Measurements from ENCODE around the gene LARGE1.
A peak's percentile ranks its signal among the peaks of the same experiment; 100 is the strongest.

LARGE1 gene

GRCh38 chr22:33913188-33913587 is 7.1 kb downstream of the LARGE1 start:
- peaks cover 49% of the 10 kb centered on the region for H3K4me1 ChIP-seq (ENCODE audit: insufficient read depth, low read length)
- no peaks in the 10 kb centered on the region for H3K36me3 ChIP-seq (ENCODE audit: insufficient read depth, low read length)
- H3K27me3 ChIP-seq (ENCODE audit: control insufficient read depth in 1 of 2, insufficient read depth in 2 of 2, low read length in 2 of 2), result no peaks in the 10 kb centered on the region
- no peaks in the 10 kb centered on the region for H3K9me3 ChIP-seq (ENCODE audit: low read length)
- H3K4me3 ChIP-seq (ENCODE audit: low read depth in 1 of 2, low read length in 2 of 2), result no peak overlapping the region
- no peak overlapping the region for H3K27ac ChIP-seq (ENCODE audit: low read depth, low read length)
- H3K9ac ChIP-seq (ENCODE audit: low read length), result no peak overlapping the region

- H3K36me3 ChIP-seq (ENCODE audit: insufficient read depth, low read length), result no peaks in the 10 kb centered on the region
- H3K27me3 ChIP-seq (ENCODE audit: control insufficient read depth in 1 of 2, insufficient read depth in 2 of 2, low read length in 2 of 2), result no peaks in the 10 kb centered on the region
- no peaks in the 10 kb centered on the region for H3K9me3 ChIP-seq (ENCODE audit: low read length)
- H3K4me3 ChIP-seq (ENCODE audit: low read depth in 1 of 2, low read length in 2 of 2), result no peak overlapping the region
- H3K27ac ChIP-seq (ENCODE audit: low read depth, low read length), result no peak overlapping the region
- H3K9ac ChIP-seq (ENCODE audit: low read length), result no peak overlapping the region
- H3K4me1 ChIP-seq (ENCODE audit: insufficient read depth, low read length), result peaks cover 50% of the 10 kb centered on the region
These were observed 10.4 kb downstream of the LARGE1 start for GRCh38 chr22:33909911-33910310.

- peak overlapping the region in 1 of 2 donors; percentile 41 for H3K4me3 ChIP-seq (ENCODE audit: low read depth in 1 of 2, low read length in 2 of 2)
- H3K4me1 ChIP-seq (ENCODE audit: insufficient read depth, low read length), result peaks cover 43% of the 10 kb centered on the region
- H3K27ac ChIP-seq (ENCODE audit: low read depth, low read length), result peak overlapping the region; percentile 59
- H3K36me3 ChIP-seq (ENCODE audit: insufficient read depth, low read length), result no peaks in the 10 kb centered on the region
- no peaks in the 10 kb centered on the region for H3K27me3 ChIP-seq (ENCODE audit: control insufficient read depth in 1 of 2, insufficient read depth in 2 of 2, low read length in 2 of 2)
- no peaks in the 10 kb centered on the region for H3K9me3 ChIP-seq (ENCODE audit: low read length)
- peak overlapping the region; percentile 32 for H3K9ac ChIP-seq (ENCODE audit: low read length)
These were observed 11.2 kb downstream of the LARGE1 start for GRCh38 chr22:33909075-33909458.

GRCh38 chr22:33908171-33909074 is 11.9 kb downstream of the LARGE1 start:
- H3K27ac ChIP-seq (ENCODE audit: low read depth, low read length), result peak overlapping the region; percentile 59
- no peaks in the 10 kb centered on the region for H3K9me3 ChIP-seq (ENCODE audit: low read length)
- H3K36me3 ChIP-seq (ENCODE audit: insufficient read depth, low read length), result no peaks in the 10 kb centered on the region
- H3K4me3 ChIP-seq (ENCODE audit: low read depth in 1 of 2, low read length in 2 of 2), result peak overlapping the region in 1 of 2 donors; percentile 41
- peak overlapping the region; percentile 32 for H3K9ac ChIP-seq (ENCODE audit: low read length)
- no peaks in the 10 kb centered on the region for H3K27me3 ChIP-seq (ENCODE audit: control insufficient read depth in 1 of 2, insufficient read depth in 2 of 2, low read length in 2 of 2)
- H3K4me1 ChIP-seq (ENCODE audit: insufficient read depth, low read length), result peaks cover 43% of the 10 kb centered on the region

- no peaks in the 10 kb centered on the region for H3K9me3 ChIP-seq (ENCODE audit: low read length)
- peak overlapping the region; percentile 7 for H3K27ac ChIP-seq (ENCODE audit: low read depth, low read length)
- no peak overlapping the region for H3K4me3 ChIP-seq (ENCODE audit: low read depth in 1 of 2, low read length in 2 of 2)
- no peak overlapping the region for H3K9ac ChIP-seq (ENCODE audit: low read length)
- no peaks in the 10 kb centered on the region for H3K27me3 ChIP-seq (ENCODE audit: control insufficient read depth in 1 of 2, insufficient read depth in 2 of 2, low read length in 2 of 2)
- peaks cover 45% of the 10 kb centered on the region for H3K4me1 ChIP-seq (ENCODE audit: insufficient read depth, low read length)
- no peaks in the 10 kb centered on the region for H3K36me3 ChIP-seq (ENCODE audit: insufficient read depth, low read length)
These were observed 13.3 kb downstream of the LARGE1 start for GRCh38 chr22:33906954-33907353.

DNA sequence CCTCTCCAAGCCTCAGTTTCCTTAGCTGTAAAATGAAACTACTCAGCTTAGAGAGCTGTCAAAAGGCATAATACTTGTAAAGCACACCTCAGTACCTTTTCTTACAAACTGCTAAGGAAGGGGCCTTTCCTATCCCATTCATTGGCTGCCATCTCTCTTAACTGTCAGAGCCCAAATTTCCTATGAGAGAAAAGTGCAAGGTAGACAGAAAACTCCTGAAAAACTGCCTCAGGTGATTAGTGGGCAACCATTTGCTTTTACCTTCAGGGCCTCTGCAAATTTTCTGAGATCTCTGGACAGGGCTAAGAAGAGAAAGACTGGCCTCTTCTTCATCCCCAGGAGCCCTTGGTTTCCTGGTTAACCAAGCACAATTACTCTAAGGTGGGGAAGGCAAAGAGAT is 13.8 kb downstream of the LARGE1 start:
- Histone ChIP-seq H3K27ac (ENCODE audit: low read depth, low read length) (no peak overlapping the region), H3K9ac (ENCODE audit: low read length) (no peak overlapping the region), H3K4me3 (ENCODE audit: low read depth in 1 of 2, low read length in 2 of 2) (no peak overlapping the region), H3K9me3 (ENCODE audit: low read length) (no peaks in the 10 kb centered on the region), H3K27me3 (ENCODE audit: control insufficient read depth in 1 of 2, insufficient read depth in 2 of 2, low read length in 2 of 2) (no peaks in the 10 kb centered on the region), H3K4me1 (ENCODE audit: insufficient read depth, low read length) (peaks cover 47% of the 10 kb centered on the region), H3K36me3 (ENCODE audit: insufficient read depth, low read length) (no peaks in the 10 kb centered on the region)

- H3K27ac ChIP-seq (ENCODE audit: low read depth, low read length), result no peak overlapping the region
- peaks cover 42% of the 10 kb centered on the region for H3K4me1 ChIP-seq (ENCODE audit: insufficient read depth, low read length)
- H3K4me3 ChIP-seq (ENCODE audit: low read depth in 1 of 2, low read length in 2 of 2), result no peak overlapping the region
- H3K9ac ChIP-seq (ENCODE audit: low read length), result no peak overlapping the region
- H3K27me3 ChIP-seq (ENCODE audit: control insufficient read depth in 1 of 2, insufficient read depth in 2 of 2, low read length in 2 of 2), result no peaks in the 10 kb centered on the region
- H3K36me3 ChIP-seq (ENCODE audit: insufficient read depth, low read length), result no peaks in the 10 kb centered on the region
- no peaks in the 10 kb centered on the region for H3K9me3 ChIP-seq (ENCODE audit: low read length)
These were observed 17.3 kb downstream of the LARGE1 start for GRCh38 chr22:33903012-33903411.

DNA sequence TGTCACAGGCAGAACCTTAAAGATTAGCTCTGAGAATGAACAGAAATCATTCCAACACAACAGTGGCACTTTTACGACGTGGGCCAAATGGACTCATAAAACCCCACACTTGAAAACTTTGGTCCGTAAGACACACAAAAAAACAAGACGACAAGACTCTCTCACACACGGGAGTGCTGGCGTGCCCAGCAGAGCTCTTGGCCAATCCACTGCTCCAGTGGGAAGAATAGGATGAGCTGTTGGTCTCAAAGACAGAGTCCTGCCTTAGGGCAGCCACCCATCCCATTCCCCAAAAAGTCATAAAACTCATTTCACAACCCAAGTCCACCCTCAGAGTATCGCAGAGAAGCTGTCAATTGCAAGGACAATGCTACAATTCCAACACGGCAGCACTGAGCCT is 18.2 kb downstream of the LARGE1 start:
- Histone ChIP-seq H3K9ac (ENCODE audit: low read length) (no peak overlapping the region), H3K4me1 (ENCODE audit: insufficient read depth, low read length) (peaks cover 39% of the 10 kb centered on the region)

GRCh38 chr22:33898121-33898520 is 22.2 kb downstream of the LARGE1 start:
- Histone ChIP-seq H3K4me1 (ENCODE audit: insufficient read depth, low read length) (peaks cover 43% of the 10 kb centered on the region), H3K9me3 (ENCODE audit: low read length) (no peaks in the 10 kb centered on the region), H3K36me3 (ENCODE audit: insufficient read depth, low read length) (no peaks in the 10 kb centered on the region)

More for the DNA sequence above, 18.2 kb downstream of the LARGE1 start:
- Histone ChIP-seq H3K9me3 (ENCODE audit: low read length) (no peaks in the 10 kb centered on the region), H3K4me3 (ENCODE audit: low read depth in 1 of 2, low read length in 2 of 2) (no peak overlapping the region), H3K27ac (ENCODE audit: low read depth, low read length) (no peak overlapping the region), H3K36me3 (ENCODE audit: insufficient read depth, low read length) (no peaks in the 10 kb centered on the region), H3K27me3 (ENCODE audit: control insufficient read depth in 1 of 2, insufficient read depth in 2 of 2, low read length in 2 of 2) (no peaks in the 10 kb centered on the region)

GRCh38 chr22:33897448-33897835 is 22.8 kb downstream of the LARGE1 start:
- no peaks in the 10 kb centered on the region for H3K27me3 ChIP-seq (ENCODE audit: control insufficient read depth in 1 of 2, insufficient read depth in 2 of 2, low read length in 2 of 2)
- H3K4me1 ChIP-seq (ENCODE audit: insufficient read depth, low read length), result peaks cover 42% of the 10 kb centered on the region
- H3K4me3 ChIP-seq (ENCODE audit: low read depth in 1 of 2, low read length in 2 of 2), result no peak overlapping the region
- H3K9ac ChIP-seq (ENCODE audit: low read length), result no peak overlapping the region
- no peaks in the 10 kb centered on the region for H3K36me3 ChIP-seq (ENCODE audit: insufficient read depth, low read length)
- no peak overlapping the region for H3K27ac ChIP-seq (ENCODE audit: low read depth, low read length)
- H3K9me3 ChIP-seq (ENCODE audit: low read length), result no peaks in the 10 kb centered on the region

More at GRCh38 chr22:33898121-33898520, 22.2 kb downstream of the LARGE1 start:
- Histone ChIP-seq H3K27me3 (ENCODE audit: control insufficient read depth in 1 of 2, insufficient read depth in 2 of 2, low read length in 2 of 2) (no peaks in the 10 kb centered on the region), H3K9ac (ENCODE audit: low read length) (no peak overlapping the region), H3K4me3 (ENCODE audit: low read depth in 1 of 2, low read length in 2 of 2) (no peak overlapping the region), H3K27ac (ENCODE audit: low read depth, low read length) (no peak overlapping the region)

DNA sequence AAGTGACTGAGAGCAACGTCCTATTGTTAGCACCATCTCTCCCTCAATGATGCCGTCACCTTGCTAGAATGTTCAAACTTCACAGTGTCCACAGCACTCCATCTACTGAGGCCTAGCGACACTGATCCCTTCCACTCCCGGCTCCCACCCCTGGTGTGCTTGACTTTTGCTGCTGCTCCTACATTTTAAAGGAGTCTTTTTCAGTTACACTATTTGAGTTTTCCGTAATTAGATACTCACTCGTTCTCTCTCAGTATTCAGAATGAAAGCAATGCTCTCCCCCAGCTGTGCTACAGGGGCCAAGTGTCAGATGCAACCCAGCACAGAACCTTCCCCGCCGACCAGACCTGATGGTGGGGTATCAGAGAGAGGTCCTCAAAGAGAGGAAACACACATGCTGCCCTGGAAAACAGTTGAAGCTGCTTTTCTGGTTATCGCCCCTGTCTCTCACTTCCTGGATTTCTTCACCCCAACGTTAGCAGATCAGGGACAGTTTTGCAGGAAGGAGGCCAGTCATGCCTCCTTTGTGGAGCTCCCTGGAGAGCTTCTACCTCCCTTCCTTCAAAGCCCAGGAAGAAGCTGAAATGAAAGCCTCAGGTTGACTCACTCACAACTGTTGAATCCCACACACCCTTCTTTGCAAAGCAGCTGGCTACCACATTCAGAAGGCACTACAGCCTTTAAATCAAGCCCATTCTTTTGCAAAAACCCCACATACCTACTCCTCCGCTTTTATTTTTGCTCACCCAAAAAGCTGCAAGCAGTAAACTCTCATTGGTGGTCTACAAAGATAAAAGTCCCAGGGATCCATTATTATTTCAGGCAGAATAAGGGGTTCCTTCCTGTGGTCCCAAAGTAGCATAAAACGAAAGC is 23.5 kb downstream of the LARGE1 start:
- H3K9ac ChIP-seq (ENCODE audit: low read length), result no peak overlapping the region
- no peaks in the 10 kb centered on the region for H3K9me3 ChIP-seq (ENCODE audit: low read length)
- no peaks in the 10 kb centered on the region for H3K27me3 ChIP-seq (ENCODE audit: control insufficient read depth in 1 of 2, insufficient read depth in 2 of 2, low read length in 2 of 2)
- H3K27ac ChIP-seq (ENCODE audit: low read depth, low read length), result no peak overlapping the region
- no peaks in the 10 kb centered on the region for H3K36me3 ChIP-seq (ENCODE audit: insufficient read depth, low read length)
- H3K4me3 ChIP-seq (ENCODE audit: low read depth in 1 of 2, low read length in 2 of 2), result no peak overlapping the region
- peaks cover 36% of the 10 kb centered on the region for H3K4me1 ChIP-seq (ENCODE audit: insufficient read depth, low read length)
